COLO829 (cell line): Measurements from ENCODE around the gene USP1.

Experiments used
- DNase-seq: peaks from one replicate; pipeline ENCODE4 v3.0.0; 2012; ENCODE audit warnings: low spot score

Gene USP1, protein sequence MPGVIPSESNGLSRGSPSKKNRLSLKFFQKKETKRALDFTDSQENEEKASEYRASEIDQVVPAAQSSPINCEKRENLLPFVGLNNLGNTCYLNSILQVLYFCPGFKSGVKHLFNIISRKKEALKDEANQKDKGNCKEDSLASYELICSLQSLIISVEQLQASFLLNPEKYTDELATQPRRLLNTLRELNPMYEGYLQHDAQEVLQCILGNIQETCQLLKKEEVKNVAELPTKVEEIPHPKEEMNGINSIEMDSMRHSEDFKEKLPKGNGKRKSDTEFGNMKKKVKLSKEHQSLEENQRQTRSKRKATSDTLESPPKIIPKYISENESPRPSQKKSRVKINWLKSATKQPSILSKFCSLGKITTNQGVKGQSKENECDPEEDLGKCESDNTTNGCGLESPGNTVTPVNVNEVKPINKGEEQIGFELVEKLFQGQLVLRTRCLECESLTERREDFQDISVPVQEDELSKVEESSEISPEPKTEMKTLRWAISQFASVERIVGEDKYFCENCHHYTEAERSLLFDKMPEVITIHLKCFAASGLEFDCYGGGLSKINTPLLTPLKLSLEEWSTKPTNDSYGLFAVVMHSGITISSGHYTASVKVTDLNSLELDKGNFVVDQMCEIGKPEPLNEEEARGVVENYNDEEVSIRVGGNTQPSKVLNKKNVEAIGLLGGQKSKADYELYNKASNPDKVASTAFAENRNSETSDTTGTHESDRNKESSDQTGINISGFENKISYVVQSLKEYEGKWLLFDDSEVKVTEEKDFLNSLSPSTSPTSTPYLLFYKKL

DNA sequence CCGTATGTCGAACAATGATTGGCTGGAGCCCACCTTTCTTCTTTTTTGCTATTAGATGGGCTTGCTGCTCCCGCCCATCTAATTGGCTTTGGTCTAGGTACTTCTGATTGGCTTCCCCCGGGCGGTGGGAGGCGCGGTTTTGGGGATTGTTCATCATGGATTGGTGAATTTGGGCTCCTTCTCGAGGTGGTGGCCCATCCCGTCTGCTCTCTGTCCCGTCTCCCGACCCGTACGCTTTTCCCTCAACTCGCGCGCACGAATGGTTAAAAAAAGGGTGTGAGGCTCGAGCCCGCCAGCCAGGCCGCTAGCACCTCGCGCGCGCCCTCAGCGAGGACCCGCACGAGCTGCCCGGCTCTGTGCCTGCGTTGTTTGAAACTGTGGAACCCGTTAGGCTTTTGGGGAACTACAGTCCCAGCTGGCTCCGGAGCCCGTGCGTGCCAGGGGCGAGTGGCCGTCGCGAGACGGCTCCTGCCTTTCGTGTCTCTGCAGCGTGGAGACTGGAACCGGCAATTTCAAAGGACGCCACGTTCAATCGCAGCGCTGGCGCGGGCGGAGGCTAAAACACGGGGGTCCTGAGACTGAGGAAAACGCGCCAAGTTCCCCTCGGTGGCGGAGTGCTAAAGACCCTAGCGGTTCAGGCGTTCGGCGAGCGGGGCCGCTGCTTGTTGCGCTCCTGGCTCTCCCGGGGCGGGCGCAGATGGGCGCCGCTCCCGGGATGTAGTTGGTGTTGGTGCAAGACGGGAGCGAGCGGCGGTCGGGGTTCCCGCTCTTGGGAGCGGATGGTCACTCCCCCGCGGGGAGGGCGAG lies at the start of gene USP1:
Gene USP1, plus strand, starts transcription at position 584 of the 807 bp plus-strand sequence. CDS start 2,819 bp downstream, outside the sequence.
- DNase-seq = peak; percentile 94

DNA sequence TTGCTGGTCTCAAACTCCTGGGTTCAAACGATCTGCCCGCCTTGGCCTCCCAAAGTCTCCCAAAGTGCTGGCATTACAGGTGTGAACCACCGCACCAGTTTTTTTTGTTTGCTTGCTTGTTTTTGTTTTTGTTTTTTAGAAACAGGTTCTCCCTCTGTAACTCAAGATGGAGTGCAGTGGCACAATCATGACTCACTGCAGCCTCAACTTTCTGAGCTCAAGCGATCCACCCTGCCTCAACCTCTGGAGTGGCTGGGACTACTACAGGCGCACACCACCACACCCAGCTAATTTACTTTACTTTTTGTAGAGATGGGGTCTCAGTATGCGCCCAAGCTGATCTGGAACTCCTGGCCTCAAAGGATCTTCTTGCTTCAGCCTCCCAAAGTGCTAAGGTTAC lies 47.3 kb upstream of the USP1 start:
- no peak for DNase-seq

DNA sequence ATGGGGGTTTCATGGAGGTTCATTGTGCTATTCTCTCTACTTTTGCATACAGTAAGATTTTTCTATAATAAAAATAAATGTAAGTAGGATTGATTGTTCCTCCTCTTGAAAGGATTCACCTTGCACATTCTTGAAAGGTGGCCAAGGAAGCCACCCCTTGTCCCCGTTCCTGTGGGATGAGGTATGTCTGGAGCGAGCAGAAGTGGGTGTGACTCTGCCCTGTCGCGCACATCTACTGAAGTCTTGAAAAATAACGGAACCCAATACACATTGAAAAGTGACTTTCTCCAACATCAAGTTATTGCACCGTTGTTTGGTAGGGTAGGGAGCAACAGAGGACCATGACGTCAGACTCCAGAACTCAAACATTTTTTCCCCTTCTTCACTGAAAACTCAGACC lies 46.8 kb upstream of the USP1 start:
- DNase-seq = no peak

DNA sequence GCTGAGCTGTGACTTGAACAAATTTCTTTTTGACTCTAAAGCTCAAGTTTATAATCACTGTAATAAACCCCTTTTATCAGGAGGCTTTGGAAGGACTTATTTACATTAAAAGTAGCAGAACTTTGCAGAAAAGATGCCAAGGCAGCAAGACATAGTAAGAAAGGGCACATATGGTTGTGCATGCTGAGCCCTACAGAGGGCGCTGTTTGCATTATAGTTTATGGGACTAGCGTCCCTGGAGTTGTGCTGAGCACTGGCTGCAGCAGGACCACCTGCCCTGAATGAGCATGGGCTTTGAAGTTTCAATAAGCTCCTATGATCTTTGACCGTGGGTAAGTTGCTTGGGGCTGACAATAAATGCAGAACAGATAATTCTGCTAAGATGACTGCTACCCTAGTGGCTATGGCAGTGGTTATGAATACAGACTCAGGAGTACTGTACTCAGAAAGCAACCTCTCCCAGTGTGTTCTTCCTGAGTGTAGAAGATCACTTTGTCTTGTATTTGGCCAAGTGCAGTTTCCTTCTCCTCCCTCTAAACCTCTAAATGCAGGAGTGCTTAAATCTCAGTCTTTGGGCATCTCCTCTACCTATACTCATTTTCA lies 45.4 kb upstream of the USP1 start:
- DNase-seq = no peak

DNA sequence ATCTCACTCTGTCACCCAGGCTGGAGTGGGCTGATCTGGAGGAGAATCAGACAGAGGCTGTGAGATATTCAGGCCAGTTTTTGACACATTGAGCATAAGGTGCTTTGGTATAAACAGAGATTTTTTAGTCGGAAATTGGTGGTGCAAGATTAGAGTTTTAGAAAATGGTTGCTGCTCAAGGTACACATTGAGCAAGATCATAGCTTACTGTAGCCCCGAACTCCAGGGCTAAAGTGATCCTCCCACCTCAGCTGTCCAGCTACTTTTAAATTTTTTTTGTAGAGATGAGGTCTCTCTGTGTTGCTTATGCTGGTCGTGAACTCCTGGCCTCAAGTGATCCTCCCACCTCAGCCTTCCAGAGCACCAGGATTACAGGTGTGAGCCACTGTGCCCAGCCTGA lies 43.9 kb upstream of the USP1 start:
- DNase-seq = no peak

DNA sequence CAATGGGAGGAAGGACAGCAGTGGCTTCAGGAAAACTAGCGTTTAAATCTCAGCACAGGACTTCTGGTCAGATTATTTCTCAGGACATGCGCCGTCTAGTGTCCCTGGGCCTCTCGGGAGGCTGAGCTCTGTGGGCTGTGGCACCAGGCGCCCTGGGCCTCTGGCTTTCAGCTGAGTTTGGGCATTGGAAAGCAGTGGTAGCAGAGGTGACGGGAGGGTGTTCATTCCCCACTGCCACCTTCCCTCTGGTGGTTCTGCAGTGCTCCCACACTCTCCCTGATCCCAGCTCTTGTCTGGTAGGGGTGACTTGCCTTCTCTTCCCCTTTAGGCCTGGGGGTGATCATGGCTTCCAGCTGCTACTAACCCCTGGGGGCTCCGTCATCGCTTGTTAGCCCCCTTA lies 42.2 kb upstream of the USP1 start:
- no peak for DNase-seq

DNA sequence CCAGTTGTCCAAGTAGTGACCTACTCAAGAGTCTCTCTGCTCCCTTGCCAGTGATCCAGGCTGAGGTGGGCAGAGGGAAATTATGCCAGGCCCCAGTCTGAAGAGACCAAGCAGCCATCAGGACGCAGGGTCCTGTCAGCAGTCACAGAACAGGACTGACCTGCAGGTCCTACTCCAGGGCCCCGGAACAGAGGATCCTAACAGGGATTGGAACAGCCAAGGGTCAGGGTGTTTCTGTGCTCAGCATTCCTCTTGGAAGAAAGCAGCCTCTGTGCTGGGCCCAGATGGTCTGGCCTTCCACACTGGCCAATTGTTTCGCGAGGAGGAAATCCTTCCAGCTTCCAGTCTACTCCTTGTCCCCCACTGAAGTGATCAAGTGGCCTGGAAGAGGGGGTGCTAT lies 41.6 kb upstream of the USP1 start:
- DNase-seq = peak; percentile 39

DNA sequence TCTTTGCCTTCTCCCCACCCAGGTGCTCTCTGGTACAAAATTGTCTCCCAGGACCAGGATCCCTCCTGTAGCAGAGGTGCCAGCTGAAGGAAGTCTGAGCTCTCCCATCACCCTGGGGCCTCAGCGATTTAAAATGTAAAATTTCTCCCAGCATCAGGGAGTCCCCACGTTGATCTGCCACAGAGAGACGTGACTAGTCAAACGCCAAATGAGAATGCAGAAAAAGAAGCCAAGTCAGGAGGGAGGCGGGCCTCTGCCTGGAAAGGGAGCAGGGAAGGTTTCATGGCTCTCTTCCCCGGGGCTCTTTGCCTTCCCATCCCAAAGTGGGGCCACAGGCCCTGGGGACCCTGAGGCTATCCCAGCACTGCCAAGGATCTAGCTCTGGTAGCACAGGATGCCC lies 40.0 kb upstream of the USP1 start:
- DNase-seq = no peak

DNA sequence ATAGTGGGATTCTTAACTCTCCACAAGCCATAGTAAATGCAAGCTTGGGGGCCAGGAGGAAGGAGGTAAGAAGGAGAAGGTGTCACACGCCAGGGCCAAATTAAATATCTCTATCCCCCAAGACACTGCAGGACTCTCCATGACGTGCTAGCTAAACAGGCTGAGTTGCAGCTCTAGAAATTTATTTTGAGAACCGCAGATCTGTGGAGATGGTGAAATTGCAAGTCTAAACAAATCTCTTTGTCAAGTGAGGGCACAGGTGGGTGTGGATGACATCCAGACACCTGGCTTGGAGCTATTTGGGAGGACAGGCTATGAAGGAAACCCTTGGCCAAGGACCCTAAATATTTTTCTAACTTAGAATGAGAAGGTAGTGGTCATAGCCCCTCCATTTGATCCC lies 39.5 kb upstream of the USP1 start:
- DNase-seq = no peak

GRCh38 chr1:62398377-62398776 lies 38.5 kb upstream of the USP1 start:
- peak; percentile 53 for DNase-seq

GRCh38 chr1:62401034-62401760 lies 35.7 kb upstream of the USP1 start:
- DNase-seq = no peak

- DNase-seq = no peak
Observed at GRCh38 chr1:62405247-62405646, 31.6 kb upstream of the USP1 start.

GRCh38 chr1:62406576-62406975 lies 30.3 kb upstream of the USP1 start:
- DNase-seq = no peak

GRCh38 chr1:62407398-62408009 lies 29.3 kb upstream of the USP1 start:
- DNase-seq = peak; percentile 73

GRCh38 chr1:62415687-62416086 lies 21.2 kb upstream of the USP1 start:
- no peak for DNase-seq

DNA sequence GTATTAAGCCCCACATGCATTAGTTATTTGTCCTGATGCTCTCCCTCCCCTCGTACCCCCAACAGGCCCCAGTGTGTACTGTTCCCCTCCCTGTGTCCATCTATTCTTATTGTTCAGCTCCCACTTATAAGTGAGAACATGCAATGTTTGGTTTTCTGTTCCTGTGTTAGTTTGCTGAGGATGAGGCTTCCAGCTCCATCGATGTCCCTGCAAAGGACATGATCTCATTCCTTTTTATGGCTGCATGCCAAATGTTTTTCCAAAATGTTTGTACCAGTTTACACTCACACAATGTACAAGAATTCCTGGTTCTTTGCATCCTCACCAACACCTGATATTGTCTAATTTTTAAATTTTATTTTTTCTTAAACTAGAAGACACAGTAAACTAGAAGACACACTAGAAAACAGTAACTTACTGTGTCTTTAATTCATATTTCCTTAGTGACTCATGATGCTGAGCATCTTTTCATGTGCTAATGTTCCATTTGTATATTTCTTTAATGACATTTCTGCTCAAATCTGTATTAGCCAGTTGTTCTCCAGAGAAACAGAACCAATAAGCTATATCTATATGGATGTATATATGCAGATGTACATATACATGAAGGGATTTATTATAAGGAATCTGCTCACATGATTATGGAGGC lies 19.4 kb upstream of the USP1 start:
- peak; percentile 30 for DNase-seq

GRCh38 chr1:62420214-62420613 lies 16.6 kb upstream of the USP1 start:
- DNase-seq = no peak

DNA sequence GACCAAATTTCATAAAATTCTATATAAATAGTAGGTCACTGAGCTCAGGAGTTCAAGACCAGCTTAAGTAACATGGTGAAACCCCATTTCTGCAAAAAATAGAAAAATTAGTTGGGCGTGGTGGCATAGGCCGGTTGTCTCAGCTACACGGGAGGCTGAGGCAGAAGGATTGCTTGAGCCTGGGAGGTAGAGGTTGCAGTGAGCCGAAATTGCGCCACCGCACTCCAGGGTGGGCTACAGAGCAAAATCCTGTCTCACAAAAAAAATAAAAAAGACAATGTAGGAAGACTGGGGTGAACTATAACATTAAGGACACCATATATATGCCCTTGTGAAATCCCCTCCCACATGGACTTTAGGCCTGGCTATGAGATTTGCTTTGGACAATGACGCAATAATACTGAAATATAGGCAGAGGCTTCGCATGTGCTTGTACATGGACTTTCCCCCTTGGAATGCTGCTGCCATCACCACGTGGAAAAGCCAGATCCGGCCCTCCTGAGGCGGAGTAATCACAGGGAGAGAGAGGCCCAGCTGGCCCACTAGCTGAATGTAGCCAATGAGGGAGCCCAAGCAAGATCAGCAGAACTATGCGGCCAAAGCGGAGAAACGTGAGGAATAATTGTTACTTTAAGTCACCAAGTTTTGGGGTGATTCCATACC lies 13.1 kb upstream of the USP1 start:
- DNase-seq = no peak

DNA sequence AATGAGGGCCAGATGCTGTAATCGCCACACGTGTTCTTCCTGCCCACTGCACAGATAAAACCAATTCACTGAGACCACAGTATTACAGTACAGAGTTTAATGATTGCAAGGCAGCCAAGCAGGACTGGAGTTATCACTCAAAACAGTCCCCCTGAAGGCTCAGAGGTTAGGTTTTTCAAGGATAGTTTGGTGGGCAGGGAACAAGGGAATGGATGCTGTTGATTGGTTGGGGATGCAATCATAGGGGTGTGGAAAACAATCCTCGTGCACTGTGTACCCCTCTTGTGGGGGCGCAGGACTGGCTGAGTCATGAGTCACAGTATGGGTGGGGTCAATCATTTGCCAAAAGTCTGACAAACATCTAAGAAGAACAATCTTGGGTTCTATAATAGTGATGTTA lies 12.4 kb upstream of the USP1 start:
- DNase-seq = no peak

DNA sequence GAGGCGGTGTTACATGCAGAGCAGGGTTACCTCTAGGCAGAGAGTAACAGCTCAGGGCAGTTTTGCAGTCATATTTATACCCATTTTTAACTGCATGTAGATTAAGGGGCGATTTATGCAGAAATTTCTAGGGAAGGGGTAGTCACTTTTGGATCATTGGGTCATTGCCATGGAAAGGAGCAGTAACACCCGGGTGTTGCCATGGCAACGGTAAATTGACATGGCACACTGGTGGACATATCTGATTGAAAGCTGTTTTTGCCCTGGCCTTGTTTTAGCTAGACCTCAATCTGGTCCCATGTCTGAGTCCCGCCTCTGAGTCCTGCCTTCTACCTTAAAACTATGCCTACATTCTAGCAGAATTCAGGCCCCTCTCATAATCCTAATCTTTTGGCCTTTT lies 11.8 kb upstream of the USP1 start:
- no peak for DNase-seq
